GM19397 (cell line): ENCODE results near the gene ANKRD40CL.
"Not testable (repeated sequence)": the region's sequence is repeated elsewhere in the genome, so short reads cannot be mapped to it uniquely, and the experiment has no call there.

Experiments
- ATAC-seq: cut with Tn5 transposase; IDR thresholded peaks from one replicate; pipeline ENCODE4 v1.9.1; 2021; ENCODE audit warnings: mild to moderate bottlenecking, moderate library complexity; ENCODE audit not compliant: unreplicated experiment

ANKRD40CL gene

DNA sequence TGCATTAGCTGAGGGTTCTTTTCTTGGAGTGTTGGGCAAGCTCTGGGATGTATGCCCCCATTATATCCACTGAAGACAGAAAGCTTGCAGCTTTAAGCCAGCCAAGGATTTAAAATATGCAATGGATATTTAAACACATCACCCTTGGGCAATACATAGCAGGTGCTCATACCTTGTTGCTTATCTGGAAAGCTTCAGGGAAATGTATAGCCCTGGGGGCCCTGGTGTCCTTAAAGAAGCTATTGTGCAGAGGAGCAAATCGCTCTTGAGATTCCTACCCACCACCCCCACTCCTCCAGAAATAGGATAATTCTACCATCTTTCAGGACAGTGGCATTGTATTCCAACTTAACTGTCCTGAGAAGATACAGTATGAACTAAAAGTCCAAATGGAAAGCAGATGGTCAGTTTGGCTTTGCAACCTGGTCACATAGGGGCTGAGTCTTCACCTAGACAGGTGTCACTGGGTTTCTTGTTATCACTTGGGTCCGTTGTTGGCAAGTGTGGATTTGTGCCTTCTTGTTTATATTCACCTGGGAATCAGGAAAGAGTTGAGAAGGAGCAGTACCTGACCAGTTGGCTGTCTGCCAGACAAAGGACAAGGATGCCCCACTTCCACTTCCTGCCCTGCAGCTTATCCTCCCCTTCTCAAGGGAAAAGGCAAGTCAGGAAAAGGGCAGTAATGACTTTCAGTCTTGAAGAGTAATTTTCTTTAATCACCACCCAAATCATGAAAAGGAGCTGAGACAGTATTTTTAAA is 3.4 kb downstream of the ANKRD40CL start:
- no peak for ATAC-seq

DNA sequence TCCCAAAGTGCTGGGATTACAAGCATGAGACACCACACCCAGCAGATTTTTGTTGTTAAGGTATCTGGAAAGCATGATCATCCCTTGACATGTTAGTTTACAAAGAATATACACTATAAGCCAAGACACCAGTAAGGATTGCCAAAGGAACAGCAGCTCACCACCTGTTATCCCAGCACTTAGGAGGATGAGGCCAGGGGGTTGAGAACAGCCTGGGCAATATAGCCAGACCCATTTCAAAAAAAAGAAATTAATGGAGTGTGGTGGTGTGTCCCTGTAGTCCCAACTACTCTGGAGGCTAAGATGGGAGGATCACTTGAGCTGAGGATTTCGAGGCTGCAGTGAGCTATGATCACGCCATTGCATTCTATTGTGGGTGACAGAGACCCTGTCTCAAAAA is 5.1 kb downstream of the ANKRD40CL start:
- ATAC-seq: no peak

DNA sequence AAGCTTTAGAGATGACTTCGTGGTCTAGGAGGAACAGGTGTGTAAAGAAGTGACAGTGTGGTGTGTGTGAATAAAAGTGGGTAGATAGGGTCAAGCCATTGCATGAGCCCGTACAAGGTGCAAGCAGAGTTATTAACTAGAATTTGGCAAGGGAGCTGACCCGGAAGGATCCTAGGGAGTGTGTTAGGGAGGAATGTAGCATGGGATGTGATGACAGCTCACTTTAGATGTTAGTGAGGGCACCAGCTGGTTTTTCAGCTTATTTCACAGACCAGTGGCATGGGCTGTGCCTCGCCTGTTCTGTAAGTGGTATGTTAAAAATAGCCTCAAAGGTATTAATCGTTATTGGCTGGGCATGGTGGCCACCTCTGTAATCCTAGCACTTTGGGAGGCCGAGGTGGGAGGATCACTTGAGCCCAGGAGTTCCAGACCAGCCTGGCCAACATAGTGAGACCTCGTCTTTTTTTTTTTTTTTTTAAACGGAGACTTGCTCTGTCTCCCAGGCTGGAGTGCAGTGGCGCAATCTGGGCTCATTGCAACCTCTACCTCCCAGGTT is 8.3 kb downstream of the ANKRD40CL start:
- ATAC-seq: no peak

DNA sequence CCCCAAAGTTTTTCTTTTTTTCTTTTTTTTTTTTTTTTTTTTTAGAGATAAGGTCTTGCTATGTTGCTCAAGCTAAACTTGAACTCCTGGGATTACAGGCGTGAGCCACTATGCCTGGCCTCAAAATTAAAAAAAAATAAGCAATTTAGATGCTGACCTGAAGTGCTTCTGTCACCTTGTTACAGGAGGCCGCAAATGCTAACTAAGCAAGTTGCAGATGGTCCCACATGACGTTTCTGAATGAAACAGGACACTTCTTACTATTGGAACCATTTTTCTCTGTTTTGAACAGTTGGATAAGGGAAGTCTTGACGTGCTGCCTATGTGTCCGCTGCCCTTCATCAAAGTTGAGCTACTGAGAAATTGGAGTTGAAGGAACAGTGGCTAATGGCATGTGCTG is 8.8 kb downstream of the ANKRD40CL start:
- ATAC-seq: no peak

DNA sequence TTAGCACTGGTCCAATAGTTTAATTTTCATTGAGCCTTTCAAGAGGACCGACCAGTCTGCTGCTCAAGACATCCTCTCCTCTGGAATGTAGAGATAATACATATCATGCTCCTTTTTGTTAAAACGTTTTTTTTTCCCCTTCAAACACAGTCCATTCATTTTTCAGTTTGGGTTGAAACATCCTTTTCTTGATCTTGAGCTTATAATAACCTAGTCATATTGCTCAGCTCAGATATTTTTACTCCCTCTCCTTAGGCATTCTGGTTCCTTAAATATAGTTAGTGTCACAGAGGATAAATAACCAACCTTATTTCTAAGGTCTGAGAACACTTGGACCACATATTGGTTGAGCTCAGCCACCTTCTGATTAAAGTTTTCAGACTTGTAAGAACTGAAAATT is 12.8 kb downstream of the ANKRD40CL start:
- no peak for ATAC-seq

DNA sequence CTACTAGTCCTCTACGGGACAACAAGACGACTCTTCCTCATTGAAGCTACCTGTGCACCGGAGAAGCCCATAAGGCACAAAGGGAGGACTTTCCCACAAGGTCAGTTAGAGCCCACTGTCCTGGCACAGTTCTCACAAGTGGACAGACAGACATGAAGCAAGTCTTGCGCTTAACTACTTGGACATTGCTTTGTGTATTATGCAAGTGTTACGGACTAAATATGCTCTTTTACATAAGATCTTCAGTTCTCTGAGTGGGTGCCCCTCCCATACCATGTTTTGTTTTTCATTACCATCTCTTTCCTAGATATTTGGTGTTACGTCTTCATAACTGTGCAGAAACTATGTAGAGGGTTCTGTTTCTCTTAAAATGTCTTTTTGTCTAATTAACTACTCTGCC is 18.1 kb downstream of the ANKRD40CL start:
- no peak for ATAC-seq

DNA sequence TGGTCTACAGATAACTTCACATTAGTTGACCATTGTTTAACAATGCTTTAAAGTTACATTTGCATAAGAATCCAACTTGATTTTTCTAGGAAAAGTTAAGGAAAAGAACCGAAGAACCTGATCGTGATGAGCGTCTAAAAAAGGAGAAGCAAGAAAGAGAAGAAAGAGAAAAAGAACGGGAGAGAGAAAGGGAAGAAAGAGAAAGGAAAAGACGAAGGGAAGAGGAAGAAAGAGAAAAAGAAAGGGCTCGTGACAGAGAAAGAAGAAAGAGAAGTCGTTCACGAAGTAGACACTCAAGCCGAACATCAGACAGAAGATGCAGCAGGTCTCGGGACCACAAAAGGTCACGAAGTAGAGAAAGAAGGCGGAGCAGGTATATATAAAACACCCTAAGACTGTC is 21.7 kb downstream of the ANKRD40CL start:
- ATAC-seq: no peak

DNA sequence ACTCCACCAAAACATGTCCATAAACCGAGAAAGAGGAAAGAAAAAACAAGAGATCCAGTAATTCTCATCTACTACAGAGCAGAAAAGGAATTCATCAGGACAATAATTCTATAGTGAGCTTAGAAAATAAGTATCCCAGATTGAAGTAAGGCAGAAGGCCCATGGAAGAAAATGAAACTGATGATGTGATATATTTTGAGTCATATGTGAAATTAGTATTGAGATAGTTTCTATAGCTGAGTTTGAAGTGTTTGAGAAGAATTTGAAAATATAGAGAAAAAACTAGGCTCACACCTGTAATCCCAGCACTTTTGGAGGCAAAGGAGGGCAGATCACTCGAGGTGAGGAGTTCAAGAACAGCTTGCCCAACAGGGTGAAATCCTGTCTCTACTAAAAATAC is 28.2 kb downstream of the ANKRD40CL start:
- ATAC-seq: no peak

DNA sequence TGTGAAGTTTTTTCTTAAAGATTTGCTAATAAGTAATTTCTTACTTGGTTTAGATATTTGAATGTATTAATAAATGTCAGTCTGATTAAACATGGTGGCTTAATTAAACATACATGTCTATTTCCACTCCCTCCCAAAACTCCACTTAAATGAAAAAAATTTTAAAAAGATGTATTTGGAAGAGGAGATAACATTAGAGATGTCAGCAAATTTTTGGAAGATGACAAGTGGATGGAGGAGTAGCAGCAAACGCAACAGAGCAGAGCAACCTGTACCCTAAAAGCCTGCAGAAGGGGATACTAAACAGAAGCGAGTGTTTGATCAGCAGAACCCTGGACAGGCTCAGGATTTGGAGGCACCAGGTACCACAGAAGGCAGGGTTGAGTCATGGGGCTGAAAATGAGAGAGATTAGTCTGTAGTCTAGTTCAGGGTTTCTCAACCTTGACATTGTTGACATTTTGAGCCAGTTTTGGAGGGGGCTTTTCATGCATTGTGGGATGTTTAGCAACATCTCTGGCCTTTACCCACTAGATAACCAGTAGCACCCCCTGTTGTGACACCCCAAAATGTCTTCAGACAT is 30.1 kb downstream of the ANKRD40CL start:
- no peak for ATAC-seq

DNA sequence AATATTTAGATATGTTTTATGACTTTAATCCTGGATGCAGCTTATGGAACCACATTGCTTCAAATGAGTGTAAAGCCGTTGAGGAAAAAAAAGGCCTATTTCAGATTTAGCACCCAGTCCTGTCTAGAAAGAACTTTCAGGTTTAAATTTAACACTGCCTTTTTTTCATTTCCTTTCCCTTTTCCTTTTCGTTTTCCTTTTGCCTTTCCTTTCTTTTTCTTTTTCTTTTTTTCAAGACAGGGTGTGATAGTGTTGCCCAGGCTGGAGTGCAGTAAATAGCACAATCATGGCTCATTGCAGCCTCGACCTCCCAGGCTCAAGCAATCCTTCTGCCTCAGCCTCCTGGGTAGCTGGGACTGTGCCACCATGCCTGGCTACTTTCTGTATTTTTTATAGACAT is 32.0 kb downstream of the ANKRD40CL start:
- no peak for ATAC-seq

DNA sequence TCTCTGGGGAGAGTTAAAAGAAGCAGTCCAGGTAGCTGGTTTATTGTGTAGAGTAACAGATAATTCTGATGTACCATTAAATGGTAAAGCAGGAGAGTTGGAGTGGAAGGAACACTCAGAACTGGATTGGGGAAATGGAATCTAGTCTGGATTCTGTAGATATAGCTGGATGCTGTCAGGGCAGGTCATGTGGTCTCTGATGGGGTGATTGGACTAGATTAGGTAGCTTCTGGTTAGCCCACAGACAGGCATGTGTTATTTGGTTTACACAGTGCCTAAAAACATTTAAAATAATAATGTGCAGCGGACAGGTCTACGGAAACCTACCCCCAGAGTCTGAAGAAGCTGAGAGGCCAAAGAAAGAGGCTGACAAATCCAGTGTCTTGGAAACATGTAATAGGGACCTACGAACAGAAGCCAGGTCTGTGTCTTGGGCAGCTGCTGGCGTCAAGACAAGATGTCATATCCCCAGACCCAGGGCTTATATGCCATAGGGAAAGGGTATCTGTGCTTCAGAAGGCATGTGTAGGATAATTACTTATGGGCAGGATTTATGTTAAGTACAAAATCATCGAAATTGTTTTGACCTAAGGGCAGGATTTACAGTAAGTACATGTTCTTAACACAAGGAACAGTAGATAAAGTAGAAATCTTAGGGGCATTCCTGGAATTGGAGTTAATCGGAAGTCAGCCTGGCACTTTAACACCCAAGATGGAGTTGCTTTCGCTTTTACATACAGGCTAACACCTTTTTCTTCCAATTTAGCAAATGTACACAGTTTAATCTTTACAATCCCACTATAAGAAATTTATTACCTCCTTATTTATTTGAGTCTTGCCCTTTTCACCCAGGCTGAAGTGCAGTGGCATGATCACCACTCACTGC is 35.5 kb downstream of the ANKRD40CL start:
- ATAC-seq: no peak

DNA sequence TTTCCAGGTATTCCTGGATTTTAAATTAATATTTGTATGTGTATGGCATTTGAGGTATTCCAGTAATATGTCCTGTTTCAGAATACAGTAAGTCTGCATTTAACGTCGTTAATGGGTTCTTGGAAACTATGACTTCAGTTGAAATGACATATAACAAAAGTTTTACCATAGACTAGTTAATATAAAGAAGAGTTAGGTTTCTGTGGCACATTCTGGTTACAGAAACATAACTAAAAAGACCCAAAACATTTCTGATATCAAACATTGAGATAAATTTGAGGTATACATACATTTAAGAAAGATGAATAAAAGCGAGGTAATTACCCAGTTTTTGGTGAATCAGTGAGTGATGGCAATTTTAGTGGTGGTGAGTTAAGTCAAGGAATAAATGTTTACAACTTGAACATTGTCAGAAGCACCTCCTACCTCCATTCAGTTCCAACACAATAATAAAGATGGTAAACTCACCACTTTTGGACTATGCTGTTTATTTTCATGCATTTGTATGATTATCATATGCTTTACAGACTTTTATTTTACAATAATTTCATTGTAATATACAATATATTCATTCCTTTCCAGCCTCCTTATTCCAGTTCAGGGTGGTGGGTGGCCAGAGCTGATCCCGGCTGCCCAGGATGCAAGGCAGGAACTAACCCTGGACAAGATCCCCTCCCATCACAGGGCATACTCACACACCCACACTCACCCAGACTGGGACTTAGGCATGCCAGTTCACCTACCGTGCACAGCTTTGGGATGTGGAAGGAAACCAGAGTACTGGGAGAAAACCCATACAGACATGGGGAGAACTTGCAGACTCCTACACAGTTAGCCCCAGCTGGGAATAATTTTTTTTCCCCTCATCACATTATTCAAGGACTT is 38.2 kb downstream of the ANKRD40CL start:
- ATAC-seq: no peak

DNA sequence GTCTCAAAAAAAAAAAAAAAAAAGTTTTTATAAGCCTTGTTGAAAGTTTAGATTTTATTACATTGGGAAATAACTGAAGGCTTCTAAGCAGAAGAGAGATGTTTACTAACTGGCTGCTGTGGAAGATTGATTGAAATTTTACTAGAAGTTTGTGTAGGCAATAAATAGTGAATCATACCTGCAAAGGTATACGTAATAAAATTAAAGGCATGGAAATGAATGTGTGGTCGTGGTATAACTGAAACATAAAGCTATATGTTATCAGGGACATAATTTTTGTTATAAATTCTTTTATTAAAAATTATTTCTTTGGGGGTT is 39.2 kb downstream of the ANKRD40CL start:
- ATAC-seq: no peak

DNA sequence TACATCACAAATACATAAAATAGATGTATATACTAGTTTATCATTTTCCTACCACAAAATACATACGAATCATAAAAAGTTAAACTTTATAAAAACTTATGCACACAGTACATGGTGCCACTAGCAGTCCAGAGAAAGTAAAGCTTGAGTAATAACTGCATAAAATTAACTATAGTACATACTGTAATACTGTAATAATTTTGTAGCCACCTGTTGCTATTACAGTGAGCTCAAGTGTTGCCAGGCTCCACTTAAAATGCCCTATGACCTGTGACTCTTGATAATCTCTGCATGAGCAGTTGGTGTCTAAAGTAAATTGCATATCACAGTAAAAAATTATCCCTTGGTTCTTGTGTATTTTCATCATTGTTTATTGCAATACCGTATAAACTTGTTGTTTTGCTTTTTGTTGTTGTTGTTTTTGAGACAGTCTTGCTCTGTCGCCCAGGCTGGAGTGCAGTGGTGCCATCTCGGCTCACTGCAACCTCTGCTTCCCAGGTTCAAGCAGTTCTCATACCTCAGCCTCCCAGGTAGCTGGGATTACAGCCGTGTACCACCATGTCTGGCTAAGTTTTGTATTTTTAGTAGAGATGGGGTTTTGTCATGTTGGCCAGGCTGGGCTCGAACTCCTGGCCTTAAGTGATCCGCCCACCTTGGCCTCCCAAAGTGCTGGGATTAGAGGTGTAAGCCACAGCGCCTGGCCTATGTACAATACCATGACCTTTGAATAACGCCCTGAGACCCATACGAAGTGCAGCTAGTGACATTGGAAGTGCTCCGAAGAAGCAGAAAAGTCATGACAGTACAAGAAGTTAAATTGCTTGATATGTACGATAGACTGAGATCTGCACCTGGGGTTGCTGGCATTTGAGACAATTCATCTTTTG is 41.3 kb downstream of the ANKRD40CL start:
- ATAC-seq: no peak

DNA sequence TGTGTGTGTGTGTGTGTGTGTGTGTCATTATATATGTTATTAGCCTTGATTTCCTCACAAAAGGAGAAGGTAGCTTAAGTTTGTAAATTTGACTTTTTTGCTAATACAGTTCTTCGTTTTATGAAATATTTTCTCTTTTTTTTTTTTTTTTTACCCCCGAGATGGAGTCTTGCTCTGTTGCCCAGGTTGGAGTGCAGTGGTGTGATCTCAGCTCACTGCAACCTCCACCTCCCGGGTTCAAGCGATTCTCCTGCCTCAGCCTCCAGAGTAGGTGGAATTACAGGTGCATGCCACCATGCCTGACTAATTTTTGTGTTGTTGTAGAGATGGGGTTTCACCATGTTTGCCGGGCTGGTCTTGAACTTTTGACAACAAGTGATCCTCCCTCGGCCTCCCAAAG is 42.7 kb downstream of the ANKRD40CL start:
- ATAC-seq: not testable (repeated sequence)

DNA sequence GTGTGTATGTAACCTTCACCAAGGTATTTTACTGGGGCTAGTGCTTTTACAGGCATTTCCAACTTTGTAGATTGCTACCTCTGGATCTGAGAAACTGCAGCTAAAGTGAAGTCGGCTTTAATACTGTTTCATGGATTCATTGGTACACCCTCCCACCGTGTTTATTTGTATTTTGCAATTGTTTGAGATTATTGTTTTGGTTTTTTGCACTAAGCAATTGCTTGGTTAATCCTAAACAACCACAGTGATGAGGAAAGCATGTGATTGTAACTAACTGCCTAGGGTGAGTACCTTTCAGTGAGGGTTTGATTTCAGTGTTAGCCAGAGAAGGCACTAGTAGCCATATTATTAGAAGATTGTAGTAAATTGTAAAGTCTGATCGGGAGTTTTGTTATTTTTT is 44.6 kb downstream of the ANKRD40CL start:
- ATAC-seq: no peak

DNA sequence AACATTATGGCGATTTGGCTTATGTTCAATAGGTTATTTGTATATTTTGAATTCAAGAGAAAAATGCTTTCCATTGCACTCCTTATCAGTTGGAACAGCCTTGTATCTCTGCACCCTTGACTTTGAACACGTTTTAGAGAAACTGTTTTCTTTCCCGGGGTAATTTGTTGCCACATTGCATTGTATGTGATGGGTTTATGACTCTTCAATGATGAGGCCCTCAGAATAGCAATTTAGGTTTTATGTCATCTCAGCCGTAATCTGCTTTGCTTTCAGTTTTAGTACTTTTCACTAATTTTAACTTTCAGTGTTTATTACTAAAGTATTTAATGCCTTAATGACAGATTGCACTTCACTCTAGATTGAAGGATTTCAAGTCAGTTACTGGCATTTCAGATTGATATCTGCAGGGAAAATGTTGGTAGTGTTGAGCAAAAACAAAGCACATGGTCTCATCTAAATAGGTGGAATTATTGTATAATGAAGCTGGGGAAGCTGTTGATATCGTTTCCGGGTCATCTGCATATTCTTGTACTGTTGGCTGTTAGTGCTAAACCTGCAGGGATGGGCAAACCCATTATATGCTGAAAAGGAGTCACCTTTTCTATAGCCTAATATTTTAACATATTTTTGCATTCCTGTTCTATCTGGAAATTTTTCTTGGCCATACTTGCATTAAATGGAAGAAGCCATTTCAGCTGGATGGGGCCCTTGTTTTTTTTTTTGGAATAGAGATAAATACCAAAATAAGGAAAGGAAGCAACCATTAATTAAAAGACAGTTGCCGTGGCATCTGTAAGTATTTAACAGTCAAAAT is 45.9 kb downstream of the ANKRD40CL start:
- no peak for ATAC-seq

DNA sequence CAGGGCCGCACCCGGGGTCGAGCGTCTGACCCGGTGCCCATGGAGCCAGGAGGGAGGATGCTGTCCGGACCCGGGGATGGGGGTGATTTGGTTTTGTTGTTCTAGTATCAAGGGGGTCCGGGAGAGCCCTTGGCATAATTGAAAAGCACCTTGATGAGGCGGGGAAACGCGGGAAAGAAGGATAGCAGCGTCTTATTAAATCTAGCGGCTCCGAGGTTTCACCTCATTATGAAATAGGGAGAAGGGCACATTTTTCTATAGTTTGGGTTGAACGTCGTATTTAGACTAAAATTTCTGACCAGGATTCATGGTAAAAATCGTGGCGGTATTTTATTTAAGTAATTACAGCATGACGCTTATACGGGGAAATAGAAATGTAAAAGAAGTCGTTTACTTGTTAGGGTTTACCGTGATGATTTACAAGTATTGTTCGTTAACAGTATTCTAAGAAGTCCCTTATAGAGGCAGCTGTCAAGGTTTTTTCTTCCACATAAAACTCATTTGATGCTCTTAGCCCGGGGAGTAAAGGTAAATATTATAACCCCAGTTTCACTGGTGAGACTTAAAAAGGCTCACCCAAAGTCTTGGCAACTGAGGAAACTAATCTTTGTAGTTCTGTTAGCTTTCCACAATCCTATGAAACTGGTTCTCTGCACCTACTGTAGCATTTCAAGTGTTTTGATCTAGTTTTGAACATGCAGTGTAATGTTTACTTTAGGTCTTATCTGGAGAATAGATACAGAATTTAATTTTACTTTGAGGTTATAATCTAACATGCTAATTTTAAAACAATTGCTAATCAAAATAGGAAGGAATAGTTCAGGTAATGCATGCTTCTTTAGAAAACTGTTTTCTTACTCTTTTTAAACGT is 47.2 kb downstream of the ANKRD40CL start:
- no peak for ATAC-seq
